Mesenchymal stem cell (in vitro differentiated cells and primary cell): ENCODE data around the gene TMBIM6.
"Not testable (repeated sequence)": the region's sequence is repeated elsewhere in the genome, so short reads cannot be mapped to it uniquely, and the experiment has no call there.

Experiments
- DNase-seq: peaks from one replicate; pipeline ENCODE4 v3.0.0-alpha.2; 2013
- H2AFZ ChIP-seq: one replicate; pipeline ENCODE4 v1.6.1; 2013; ENCODE audit warnings: low read depth, mild to moderate bottlenecking, control low read depth, inconsistent platforms, low read length, moderate library complexity
- H2AK5ac ChIP-seq: 2 replicates; pipeline ENCODE4 v1.6.1; 2013; ENCODE audit warnings: low read length, moderate library complexity, mild to moderate bottlenecking, inconsistent platforms; ENCODE audit not compliant: severe bottlenecking
- H2BK120ac ChIP-seq: one replicate; pipeline ENCODE4 v1.6.1; 2013; ENCODE audit warnings: low read depth, mild to moderate bottlenecking, inconsistent platforms, low read length, moderate library complexity
- H2BK12ac ChIP-seq, 2 experiments: one replicate each; pipeline ENCODE4 v1.6.1; 2013; ENCODE audit warnings: inconsistent platforms in 2 of 2, low read length in 2 of 2, mild to moderate bottlenecking in 2 of 2, moderate library complexity in 2 of 2, control low read depth in 1 of 2
- H2BK15ac ChIP-seq: one replicate; pipeline ENCODE4 v1.6.1; 2013; ENCODE audit warnings: mild to moderate bottlenecking, low read depth, inconsistent platforms; ENCODE audit not compliant: poor library complexity, severe bottlenecking
- H2BK5ac ChIP-seq: 2 replicates; pipeline ENCODE4 v1.6.1; 2013; ENCODE audit warnings: low read depth, mild to moderate bottlenecking, low read length, control low read depth, inconsistent platforms; ENCODE audit not compliant: poor library complexity, severe bottlenecking
- H3K14ac ChIP-seq, 2 experiments: one replicate each; pipeline ENCODE4 v1.6.1; 2013; ENCODE audit warnings: inconsistent platforms in 2 of 2, low read length in 2 of 2, control low read depth in 1 of 2, mild to moderate bottlenecking in 1 of 2, moderate library complexity in 1 of 2
- H3K18ac ChIP-seq, 2 experiments: one replicate each; pipeline ENCODE4 v1.6.1; 2013; ENCODE audit warnings: inconsistent platforms in 2 of 2, low read length in 2 of 2, control low read depth in 1 of 2, low read depth in 1 of 2, mild to moderate bottlenecking in 1 of 2
- H3K23ac ChIP-seq, 2 experiments: one replicate each; pipeline ENCODE4 v1.6.1; 2013; ENCODE audit warnings: inconsistent platforms in 2 of 2, low read length in 2 of 2, mild to moderate bottlenecking in 2 of 2, moderate library complexity in 2 of 2, control low read depth in 1 of 2
- H3K27ac ChIP-seq: 2 replicates; pipeline ENCODE4 v1.5.1; 2013; ENCODE audit warnings: mild to moderate bottlenecking, moderate library complexity, low read length, control low read depth, inconsistent platforms; ENCODE audit not compliant: poor library complexity, severe bottlenecking
- H3K27me3 ChIP-seq, 2 experiments: 2 replicates each; pipeline versions ENCODE4 v1.6.1 to v1.7.0; 2013; ENCODE audit warnings: low read length in 2 of 2, mild to moderate bottlenecking in 2 of 2, moderate library complexity in 2 of 2, control low read depth in 1 of 2, inconsistent platforms in 1 of 2; ENCODE audit not compliant: control insufficient read depth in 1 of 2, insufficient read depth in 1 of 2
- H3K36me3 ChIP-seq, 2 experiments: 2 replicates each; pipeline versions ENCODE4 v1.6.1 to v1.7.0; 2013; ENCODE audit warnings: low read length in 2 of 2, control low read depth in 1 of 2, inconsistent platforms in 1 of 2, low read depth in 1 of 2, mild to moderate bottlenecking in 1 of 2; ENCODE audit not compliant: insufficient read depth in 2 of 2, control insufficient read depth in 1 of 2
- H3K4ac ChIP-seq, 2 experiments: one replicate each; pipeline ENCODE4 v1.6.1; 2013; ENCODE audit warnings: inconsistent platforms in 2 of 2, low read length in 2 of 2, mild to moderate bottlenecking in 2 of 2, moderate library complexity in 2 of 2, control low read depth in 1 of 2, low read depth in 1 of 2
- H3K4me1 ChIP-seq: 2 replicates; pipeline ENCODE4 v1.6.1; 2013; ENCODE audit warnings: low read depth, low read length, control low read depth; ENCODE audit not compliant: control insufficient read depth, insufficient read depth
- H3K4me2 ChIP-seq: 2 replicates; pipeline ENCODE4 v1.6.1; 2013; ENCODE audit warnings: low read length, mild to moderate bottlenecking, inconsistent platforms; ENCODE audit not compliant: poor library complexity, severe bottlenecking
- H3K4me3 ChIP-seq, 2 experiments: 2 replicates each; pipeline versions ENCODE4 v1.5.1 to v1.7.0; 2013; ENCODE audit warnings: low read length in 2 of 2, mild to moderate bottlenecking in 2 of 2, control low read depth in 1 of 2, low read depth in 1 of 2; ENCODE audit not compliant: insufficient read depth in 1 of 2
- H3K79me1 ChIP-seq: replicated peaks from 2 replicates; pipeline ENCODE4 v1.6.1; 2013; ENCODE audit warnings: mild to moderate bottlenecking, control low read depth, low read length, inconsistent platforms; ENCODE audit not compliant: poor library complexity, severe bottlenecking
- H3K9ac ChIP-seq: 2 replicates; pipeline ENCODE4 v1.7.0; 2013; ENCODE audit warnings: mild to moderate bottlenecking, low read length, moderate library complexity
- H3K9me3 ChIP-seq: 2 replicates; pipeline ENCODE4 v1.7.0; 2013; ENCODE audit warnings: mild to moderate bottlenecking, low read length; ENCODE audit not compliant: control insufficient read depth
- H4K8ac ChIP-seq: one replicate; pipeline ENCODE4 v1.6.1; 2013; ENCODE audit warnings: inconsistent platforms, mild to moderate bottlenecking, low read length, moderate library complexity
- H4K91ac ChIP-seq: one replicate; pipeline ENCODE4 v1.6.1; 2013; ENCODE audit warnings: mild to moderate bottlenecking, low read length, inconsistent platforms
- WGBS: methylation state at CpG from one replicate; pipeline ENCODE4 v1.1.7; 2013; ENCODE audit warnings: mixed read lengths; 5-methylcytosine and 5-hydroxymethylcytosine counted together

The TMBIM6 gene

GRCh38 chr12:49707128-49707811 is 34.1 kb upstream of the TMBIM6 start, which contains the start of gene FMNL3:
FMNL3 (minus strand) TSS chr12:49707405; CDS start chr12:49707180, 225 bp downstream.
- Histone ChIP-seq H2BK15ac (peak within 1 kb of the TSS; percentile 52), H3K27me3 (peaks cover 29 to 31% of the 10 kb centered on the region in 2 experiments), H2AFZ (peak within 1 kb of the TSS; percentile 68), H3K9ac (peak within 1 kb of the TSS; percentile 86), H2BK120ac (peak within 1 kb of the TSS; percentile 90), H3K23ac (peak within 1 kb of the TSS; percentile 62 to 75), H3K4me2 (peak within 1 kb of the TSS; percentile 69), H3K14ac (peak within 1 kb of the TSS; percentile 76 to 88), H2AK5ac (no peak within 1 kb of the TSS), H3K79me1 (no peaks in the 10 kb centered on the region), H4K8ac (peak within 1 kb of the TSS; percentile 35), H3K4me1 (peaks cover 14% of the 10 kb centered on the region), H4K91ac (peak within 1 kb of the TSS; percentile 83), H3K36me3 (no peaks in the 10 kb centered on the region), H3K4ac (peak within 1 kb of the TSS; percentile 62 to 87), H2BK12ac (peak within 1 kb of the TSS in 1 of 2 experiments; percentile 60), H2BK5ac (peak within 1 kb of the TSS; percentile 51), H3K9me3 (no peaks in the 10 kb centered on the region), H3K4me3 (peak within 1 kb of the TSS; percentile 81 to 82), H3K27ac (peak within 1 kb of the TSS; percentile 82), H3K18ac (peak within 1 kb of the TSS; percentile 90 to 92)
- under 1% methylated on average over 44 of the region's 93 CpGs for WGBS
- peak; percentile 95 for DNase-seq

DNA sequence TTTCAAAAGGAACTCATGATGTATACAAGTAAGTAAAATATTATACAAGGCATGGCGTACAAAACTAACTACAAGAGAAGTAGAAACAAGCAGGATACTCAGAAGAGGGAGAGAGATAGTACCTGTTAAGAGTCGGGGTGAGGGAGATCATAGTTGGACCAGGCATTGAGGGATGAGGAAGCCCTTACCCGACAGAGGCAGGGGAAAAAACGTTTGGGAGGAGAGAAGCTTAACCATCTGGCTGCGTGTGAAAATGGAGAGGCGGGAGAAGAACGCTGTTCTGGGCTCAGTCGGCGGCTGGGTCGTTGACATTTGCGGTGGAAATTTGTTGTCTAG is 33.6 kb upstream of the TMBIM6 start:
- no peak overlapping the region for H3K14ac ChIP-seq
- H2BK12ac ChIP-seq, result peak overlapping the region in 1 of 2 experiments; percentile 50
- no peak overlapping the region for H2BK15ac ChIP-seq
- no peaks in the 10 kb centered on the region for H3K79me1 ChIP-seq
- no peak overlapping the region for H2AFZ ChIP-seq
- H4K91ac ChIP-seq, result no peak overlapping the region
- H2BK120ac ChIP-seq, result no peak overlapping the region
- no peak overlapping the region for H3K23ac ChIP-seq
- 68% methylated on average over 11 of the region's 11 CpGs for WGBS
- peaks cover 12% of the 10 kb centered on the region for H3K4me1 ChIP-seq
- H3K9ac ChIP-seq, result peak overlapping the region; percentile 71
- H3K4me2 ChIP-seq, result no peak overlapping the region
- H3K18ac ChIP-seq, result no peak overlapping the region
- no peak overlapping the region for H2AK5ac ChIP-seq
- no peaks in the 10 kb centered on the region for H3K9me3 ChIP-seq
- no peak overlapping the region for H3K27ac ChIP-seq
- no peaks in the 10 kb centered on the region for H3K36me3 ChIP-seq
- H3K27me3 ChIP-seq, result peaks cover 29 to 36% of the 10 kb centered on the region in 2 experiments
- no peak for DNase-seq
- no peak overlapping the region for H2BK5ac ChIP-seq
- H4K8ac ChIP-seq, result no peak overlapping the region
- H3K4ac ChIP-seq, result no peak overlapping the region
- peak overlapping the region in 1 of 2 experiments; percentile 66 for H3K4me3 ChIP-seq

DNA sequence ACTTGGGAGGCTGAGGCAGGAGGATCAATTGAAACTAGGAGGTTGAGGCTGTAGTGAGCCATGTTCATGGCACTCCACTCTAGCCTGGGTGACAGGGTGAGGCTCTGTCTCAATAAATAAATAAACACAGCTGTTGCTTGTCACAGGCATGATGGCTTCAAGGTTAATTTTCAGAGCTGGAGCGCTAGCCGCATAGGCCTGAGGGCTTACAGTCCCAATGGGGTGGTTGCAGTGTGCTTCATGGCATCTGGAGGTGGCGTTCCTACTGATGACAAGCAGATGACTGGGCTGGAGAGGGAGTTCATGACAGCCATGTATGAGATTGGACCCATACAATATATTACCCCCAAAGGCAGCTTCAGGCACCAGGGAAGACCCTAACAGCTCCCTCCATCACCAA is 32.5 kb upstream of the TMBIM6 start:
- no peak overlapping the region for H2BK12ac ChIP-seq
- no peak for DNase-seq
- H3K14ac ChIP-seq, result no peak overlapping the region
- H3K4ac ChIP-seq, result no peak overlapping the region
- H2AK5ac ChIP-seq, result no peak overlapping the region
- WGBS, result 93% methylated on average over 3 of the region's 3 CpGs
- H3K9ac ChIP-seq, result no peak overlapping the region
- no peak overlapping the region for H3K23ac ChIP-seq
- H2BK120ac ChIP-seq, result no peak overlapping the region
- H4K8ac ChIP-seq, result no peak overlapping the region
- no peak overlapping the region for H3K18ac ChIP-seq
- H2BK15ac ChIP-seq, result no peak overlapping the region
- peaks cover 8% of the 10 kb centered on the region for H3K4me1 ChIP-seq
- peaks cover 29 to 37% of the 10 kb centered on the region in 2 experiments for H3K27me3 ChIP-seq
- H3K27ac ChIP-seq, result no peak overlapping the region
- no peak overlapping the region for H4K91ac ChIP-seq
- H3K79me1 ChIP-seq, result no peaks in the 10 kb centered on the region
- H2AFZ ChIP-seq, result no peak overlapping the region
- no peak overlapping the region for H3K4me3 ChIP-seq
- no peaks in the 10 kb centered on the region for H3K36me3 ChIP-seq
- H3K9me3 ChIP-seq, result no peaks in the 10 kb centered on the region
- no peak overlapping the region for H3K4me2 ChIP-seq
- H2BK5ac ChIP-seq, result no peak overlapping the region

- H2BK5ac ChIP-seq, H3K4me1 ChIP-seq, H2BK12ac ChIP-seq, H3K18ac ChIP-seq, H4K91ac ChIP-seq, H3K79me1 ChIP-seq, H3K27ac ChIP-seq, H3K9me3 ChIP-seq, H2AFZ ChIP-seq, H3K23ac ChIP-seq, H3K14ac ChIP-seq, DNase-seq, H3K9ac ChIP-seq, H4K8ac ChIP-seq, H2AK5ac ChIP-seq, H2BK120ac ChIP-seq, H3K4me2 ChIP-seq, H2BK15ac ChIP-seq, H3K4me3 ChIP-seq, H3K4ac ChIP-seq, H3K36me3 ChIP-seq: not testable (repeated sequence)
- WGBS, result 100% methylated on average over 3 of the region's 3 CpGs
- peaks cover 46 to 59% of the 10 kb centered on the region in 2 experiments for H3K27me3 ChIP-seq
These were observed 27.4 kb upstream of the TMBIM6 start for GRCh38 chr12:49713952-49714351.
